Posterior vena cava (tissue), 2 donors: ENCODE data around the gene PTPDC1. TPM values are rescaled to one million over a fixed set of nuclear protein-coding genes. Genes with fewer than 3 reads are reported as not detected.

ENCODE experiments used
- DNase-seq: peaks from one replicate; pipeline ENCODE4 v3.0.0-alpha.2; 2020; ENCODE audit warnings: low spot score
- intact Hi-C, 2 donors: fragments of 100-400 bp; cut with DNase I; formaldehyde crosslinking; loops; one replicate each; pipeline versions ENCODE4 v1.14.1 to v1.14.2; 2022 to 2023
- long read RNA-seq, 2 donors: library from polyadenylated mRNA; unstranded; transcript quantifications; one replicate each; pipeline ENCODE4 v2.0.0, GENCODE V29; 2020 to 2021
- total RNA-seq, 2 donors: library from RNA; stranded (reverse); fragmentation: NEBNext Ultra II Directional; extraction: Animal tissue kit (Norgen Biotek cat#: 25700); gene quantifications; one replicate each; pipeline ENCODE4 v1.2.1, GENCODE V29; 2021
- donor health status: DM: yes; HTN: yes; CAD: no.
- donor health status: DM: yes; HTN: yes; CAD: no.

Gene PTPDC1
- total RNA-seq, result 10 to 100 TPM; 11.6 to 13.7 TPM
- long read RNA-seq, donor 1, full-length matches to known transcripts, result 4 of 4 reads
- long read RNA-seq, donor 1, partial matches to known transcripts, result 0 of 4 reads
- long read RNA-seq, donor 1, other reads (novel, unspliced or antisense), result 0 of 4 reads
- long read RNA-seq, donor 2, full-length matches to known transcripts, result 3 of 9 reads
- long read RNA-seq, donor 2, partial matches to known transcripts, result 1 of 9 reads
- long read RNA-seq, donor 2, other reads (novel, unspliced or antisense), result 5 of 9 reads

DNA sequence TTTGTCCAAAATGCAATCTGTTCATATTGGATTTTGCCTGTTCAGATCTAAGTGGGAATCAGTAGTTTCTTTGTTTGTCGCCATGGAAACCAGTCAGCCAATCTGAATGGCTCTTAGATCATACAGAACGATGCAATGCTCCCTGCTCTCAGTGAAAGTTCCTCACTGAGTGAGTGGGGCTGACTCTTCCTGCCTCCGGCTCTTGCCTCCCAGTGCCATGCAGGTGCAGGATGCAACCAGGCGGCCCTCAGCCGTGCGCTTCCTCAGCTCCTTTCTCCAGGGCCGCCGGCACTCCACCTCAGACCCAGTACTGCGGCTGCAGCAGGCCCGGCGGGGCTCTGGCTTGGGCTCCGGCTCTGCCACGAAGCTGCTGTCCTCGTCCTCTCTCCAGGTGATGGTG is at the start of gene PTPDC1:
Gene PTPDC1, plus strand, starts transcription at position 151 of the 400 bp plus-strand sequence. Its CDS starts 67 bp downstream, at position 218.
- DNase-seq, result no peak

DNA sequence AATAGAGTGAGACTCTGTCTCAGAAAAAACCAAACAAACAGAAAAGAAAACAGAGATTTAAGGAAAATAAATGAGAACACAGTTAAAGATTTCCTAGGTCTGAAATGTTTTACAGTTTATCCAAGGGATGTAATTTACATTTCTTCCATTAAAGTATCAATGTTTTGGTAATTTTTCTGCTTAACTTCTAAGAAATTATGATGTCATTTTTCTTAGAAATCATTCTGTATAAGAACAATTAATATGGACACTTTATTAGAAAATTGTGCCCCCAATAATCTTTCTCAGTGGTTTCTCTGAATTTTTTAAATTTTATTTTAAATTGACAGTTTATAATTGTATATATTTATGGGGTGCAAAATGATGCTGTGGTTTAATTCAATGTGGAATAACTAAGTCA is 49.8 kb upstream of the PTPDC1 start:
- intact Hi-C loops, result no loop called here

More for the DNA sequence above, at the start of gene PTPDC1:
- intact Hi-C loops, result no loop called here

DNA sequence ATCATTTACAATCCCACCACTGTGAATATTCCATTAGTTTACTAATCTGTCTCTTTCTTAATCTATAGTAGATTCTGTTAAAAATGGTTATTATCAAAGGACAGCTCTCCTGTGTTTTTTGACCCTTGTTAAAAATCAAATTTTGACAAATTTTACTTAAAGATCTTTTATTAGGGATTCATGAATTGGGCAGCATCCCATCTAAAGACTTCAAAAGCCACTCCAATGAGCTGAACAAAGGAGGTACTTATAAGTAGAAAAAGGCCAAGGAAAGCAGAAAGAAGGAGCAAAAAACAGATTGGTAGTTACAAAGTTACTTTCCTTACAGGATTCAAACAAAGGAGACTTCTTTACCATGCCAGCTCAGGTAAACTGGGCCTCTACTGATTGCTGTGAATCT is 44.5 kb upstream of the PTPDC1 start:
- no peak for DNase-seq
- intact Hi-C loops, result no loop called here

More for the DNA sequence above, 49.8 kb upstream of the PTPDC1 start:
- no peak for DNase-seq

- no peak for DNase-seq
- intact Hi-C loops, result no loop called here
These were observed 41.5 kb upstream of the PTPDC1 start for GRCh38 chr9:94042516-94043360.

GRCh38 chr9:94054716-94055115 is 29.5 kb upstream of the PTPDC1 start:
- intact Hi-C loops, result no loop called here
- DNase-seq, result no peak

- intact Hi-C loops, result no loop called here
- no peak for DNase-seq
These were observed 27.8 kb upstream of the PTPDC1 start for GRCh38 chr9:94056442-94056974.

DNA sequence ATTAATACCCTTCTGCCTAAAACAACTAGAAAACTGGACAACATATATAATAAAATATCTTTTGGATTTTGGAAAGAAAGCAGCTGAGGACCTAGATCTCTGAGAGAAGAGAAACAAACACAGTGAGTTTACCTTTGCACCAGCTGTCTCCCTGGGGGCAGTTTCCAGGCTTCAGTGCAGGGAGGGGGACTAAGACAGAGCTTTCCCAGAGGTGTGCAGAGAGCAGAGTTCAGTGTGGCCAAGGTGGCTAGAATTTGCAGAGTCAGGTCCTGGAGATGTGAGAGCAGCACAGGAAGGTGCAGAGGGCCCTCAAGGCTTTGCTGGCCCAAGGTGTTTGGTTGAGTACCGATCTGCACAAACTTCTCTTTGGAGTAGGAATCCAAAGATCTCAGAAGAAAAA is 26.3 kb upstream of the PTPDC1 start:
- no peak for DNase-seq
- intact Hi-C loops, result no loop called here

DNA sequence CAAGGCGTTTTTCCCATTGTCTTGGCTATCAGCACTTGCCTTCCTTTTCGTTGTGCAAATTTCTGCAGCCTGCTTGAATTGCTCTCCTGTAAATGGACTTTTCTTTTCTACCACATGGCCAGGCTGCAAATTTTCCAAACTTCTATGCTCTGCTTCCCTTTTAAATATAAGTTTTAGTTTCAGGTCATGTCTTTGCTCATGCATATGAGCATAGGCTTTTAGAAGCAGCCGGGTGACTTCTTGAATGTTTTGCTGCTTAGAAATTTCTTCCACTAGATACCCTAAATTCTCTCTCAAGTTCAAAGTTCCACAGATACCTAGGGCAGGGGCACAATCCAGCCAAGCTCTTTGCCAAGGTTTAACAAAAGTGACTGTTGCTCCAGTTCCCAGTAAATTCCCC is 22.4 kb upstream of the PTPDC1 start:
- intact Hi-C loops, result no loop called here
- no peak for DNase-seq

DNA sequence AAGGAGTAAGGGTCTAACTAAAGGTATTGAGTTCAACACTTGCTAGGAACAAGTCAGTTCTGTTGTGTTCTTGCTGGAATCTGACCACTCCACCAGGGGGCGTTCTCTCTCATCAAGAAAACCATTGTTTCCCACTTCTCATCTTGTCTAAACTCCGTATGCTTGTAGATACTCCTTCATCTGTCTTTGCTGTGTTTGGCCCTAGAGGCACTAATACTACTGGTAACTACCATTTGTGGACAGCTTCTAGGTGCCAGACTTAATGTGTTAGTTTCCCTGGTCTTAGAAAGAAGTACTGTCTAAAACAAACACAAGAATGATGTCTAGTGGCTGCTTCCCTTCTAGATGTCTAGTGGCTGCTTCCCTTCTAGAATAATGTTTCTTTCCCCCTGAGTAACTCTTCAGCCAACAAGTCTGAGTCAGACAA is 18.7 kb upstream of the PTPDC1 start:
- DNase-seq, result no peak
- intact Hi-C loops, result loop anchor here (2.0 to 5.0 kb wide), 2 partner anchors 147 kb away; no protein-coding TSS in a partner anchor

GRCh38 chr9:94068257-94068656 is 16.0 kb upstream of the PTPDC1 start:
- intact Hi-C loops, result loop anchor here in 1 of 2 donors (5.0 kb wide), 1 partner anchor 144 kb away; no protein-coding TSS in a partner anchor
- DNase-seq, result no peak

DNA sequence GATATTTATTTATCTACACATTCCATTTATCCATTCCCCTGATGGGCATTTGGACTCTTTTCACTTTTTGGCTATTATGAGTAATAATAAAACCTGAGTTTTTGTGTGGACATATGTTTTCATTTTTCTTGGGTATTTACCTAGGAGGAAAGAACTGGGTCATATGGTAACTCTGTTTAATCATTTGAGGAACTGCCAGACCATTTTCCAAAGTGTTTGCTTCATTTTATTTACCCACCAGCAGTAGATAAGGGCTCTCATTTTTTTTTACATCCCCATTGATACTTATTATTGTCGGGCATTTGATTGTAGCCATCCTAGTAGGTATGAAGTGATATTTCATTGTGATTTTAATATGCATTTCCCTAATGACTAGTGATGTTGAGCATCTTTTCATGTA is 7.7 kb upstream of the PTPDC1 start:
- no peak for DNase-seq
- intact Hi-C loops, result no loop called here

- DNase-seq, result no peak
- intact Hi-C loops, result no loop called here
These were observed 6.2 kb upstream of the PTPDC1 start for GRCh38 chr9:94078086-94078485.

DNA sequence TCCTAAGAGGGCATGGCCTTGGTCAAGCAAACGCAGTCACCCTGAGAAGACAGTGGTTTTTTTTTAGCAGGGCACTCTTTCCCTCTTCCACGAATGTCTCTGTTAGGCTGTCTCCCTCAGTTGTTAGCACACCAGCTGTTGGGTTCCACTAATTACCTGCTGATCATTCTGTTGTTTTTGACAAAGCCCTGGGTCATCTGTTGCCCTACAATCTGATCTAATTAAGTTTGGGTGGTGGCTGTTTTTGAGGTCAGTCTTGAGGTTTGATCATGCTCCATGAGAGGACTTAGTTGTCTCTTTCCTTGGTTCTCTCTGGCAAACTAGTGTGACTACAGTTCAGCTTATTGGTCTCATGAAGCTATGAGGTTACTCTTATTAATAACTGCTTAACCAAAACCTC is 5.0 kb upstream of the PTPDC1 start:
- no peak for DNase-seq

DNA sequence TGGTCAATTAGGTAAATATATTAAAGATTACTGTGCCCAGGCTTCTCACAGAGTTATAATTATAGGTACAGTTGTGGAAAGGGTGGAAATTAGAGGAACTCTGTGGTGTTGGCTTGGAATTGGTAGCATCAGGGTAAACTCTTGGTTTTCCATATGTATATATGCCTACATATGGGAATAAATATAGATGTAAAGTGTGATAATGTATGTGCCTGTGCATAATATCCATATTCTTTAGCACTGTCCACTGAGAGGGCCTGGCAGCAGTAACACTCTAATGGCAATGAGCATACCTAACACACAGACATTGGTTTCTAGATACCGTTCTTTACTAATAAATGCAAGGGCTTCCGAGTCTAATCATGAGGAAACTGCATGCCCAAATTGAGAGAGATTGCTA is 4.0 kb upstream of the PTPDC1 start:
- intact Hi-C loops, result no loop called here
- no peak for DNase-seq

More for the DNA sequence above, 5.0 kb upstream of the PTPDC1 start:
- intact Hi-C loops, result no loop called here

DNA sequence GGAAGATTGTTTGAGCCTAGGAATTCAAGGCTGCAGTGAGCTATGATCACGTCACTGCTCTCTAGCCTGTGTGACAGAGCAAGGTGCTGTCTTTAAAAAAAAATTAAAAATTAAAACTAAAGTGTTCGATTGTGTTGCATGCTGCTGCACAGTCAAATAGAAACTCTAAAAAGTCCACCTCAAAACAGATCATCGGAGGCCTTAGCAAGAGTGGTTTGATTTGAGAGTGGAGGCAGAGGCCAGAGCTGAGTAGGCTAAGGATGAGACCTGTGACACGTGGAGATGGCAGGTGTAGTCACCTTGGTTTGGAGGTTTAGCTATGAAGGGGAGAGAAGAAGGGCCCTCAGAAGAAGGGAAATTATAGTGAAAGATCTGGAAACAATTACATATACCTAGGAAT is 2.8 kb upstream of the PTPDC1 start:
- DNase-seq, result no peak
- intact Hi-C loops, result no loop called here

GRCh38 chr9:94081864-94082463 is 2.3 kb upstream of the PTPDC1 start:
- DNase-seq, result no peak
- intact Hi-C loops, result no loop called here

- DNase-seq, result no peak
- intact Hi-C loops, result no loop called here
These were observed 1.7 kb upstream of the PTPDC1 start for GRCh38 chr9:94082553-94082952.

- no peak for DNase-seq
- intact Hi-C loops, result no loop called here
These were observed 1.3 kb upstream of the PTPDC1 start for GRCh38 chr9:94082956-94083355.

GRCh38 chr9:94083384-94083783 is 880 bp upstream of the PTPDC1 start:
- intact Hi-C loops, result no loop called here
- no peak for DNase-seq

DNA sequence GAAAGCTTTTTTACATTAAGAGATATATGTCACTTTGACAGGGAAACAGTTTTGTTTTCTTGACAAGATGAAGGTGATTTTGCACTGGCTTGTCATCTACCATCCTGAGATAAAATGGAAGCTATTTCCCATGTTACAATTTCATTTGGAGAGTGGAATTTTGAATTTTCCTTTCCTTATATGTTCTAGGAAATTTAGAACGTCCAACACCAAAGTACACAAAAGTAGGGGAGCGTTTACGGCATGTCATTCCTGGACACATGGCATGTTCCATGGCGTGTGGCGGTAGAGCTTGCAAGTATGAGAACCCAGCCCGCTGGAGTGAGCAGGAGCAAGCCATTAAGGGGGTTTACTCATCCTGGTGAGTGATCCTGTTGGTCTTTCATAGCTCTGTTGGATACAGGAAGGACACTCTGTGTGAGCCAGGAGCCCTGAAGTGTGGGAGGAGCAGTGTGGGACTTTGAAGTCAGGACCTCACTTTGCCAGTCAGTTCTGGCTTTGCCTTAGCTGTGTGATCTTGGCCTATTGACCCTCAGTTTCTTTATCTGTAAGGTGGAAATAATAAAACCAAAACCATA is 887 bp downstream of the PTPDC1 start:
- DNase-seq, result no peak
- intact Hi-C loops, result no loop called here
